ENCODE data around the gene KCTD20. TPM values are rescaled to one million over a fixed set of nuclear protein-coding genes. Genes with fewer than 3 reads are reported as not detected.

The KCTD20 gene
- total and polyA plus RNA-seq, 2 of the 13 experiments (the other 11 are each of a cell fraction or from before 2014, with no cell fraction given): 52.7 to 67.1 TPM

DNA sequence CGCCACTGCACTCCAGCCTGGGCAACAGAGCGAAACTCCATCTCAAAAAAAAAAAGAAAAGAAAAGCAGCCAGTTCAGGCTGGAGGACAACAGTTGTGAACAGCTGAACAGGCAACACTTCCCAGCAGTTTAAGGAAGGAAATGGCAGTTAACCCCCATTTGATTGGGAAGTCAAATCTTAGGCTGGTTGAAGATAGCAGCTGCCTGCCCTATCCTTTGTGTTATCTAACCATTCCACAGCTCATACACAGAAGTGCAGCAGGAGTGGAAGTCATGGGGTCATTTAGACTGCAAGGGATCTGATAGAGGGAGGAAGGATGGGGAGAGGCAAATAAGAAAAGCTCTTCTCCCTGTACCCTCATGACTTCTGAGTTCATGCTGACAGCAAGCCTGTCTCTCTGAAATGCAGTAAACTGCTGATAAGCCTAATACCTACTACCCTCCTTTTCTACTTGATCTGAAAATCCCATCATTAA, 35.3 kb downstream of the KCTD20 start:
- H3K4me1 ChIP-seq (ENCODE audit: insufficient read depth, low read length): no peaks in the 10 kb centered on the region
- in situ Hi-C loops (cut with HindIII; ENCODE audit: extremely low pct_ligation_motif_present, low pct_unique_long_range_greater_than_20kb): no loop called here
- 92% methylated on average over 2 of the region's 2 CpGs for WGBS (ENCODE audit: low lambda C conversion rate)
- no peaks in the 10 kb centered on the region for H3K79me2 ChIP-seq (ENCODE audit: insufficient read depth, low read length)
- no peak overlapping the region for H3K9ac ChIP-seq (ENCODE audit: insufficient read depth, low read depth, low read length)
- H3K27me3 ChIP-seq (ENCODE audit: control insufficient read depth in 1 of 2, insufficient read depth in 2 of 2, low read length in 2 of 2): no peaks in the 10 kb centered on the region
- H3K9me3 ChIP-seq (ENCODE audit: low read length): no peaks in the 10 kb centered on the region
- no peaks in the 10 kb centered on the region for H4K20me1 ChIP-seq (ENCODE audit: insufficient read depth, low read length)
- ATAC-seq (no peak), DNase-seq (ENCODE audit: low spot score) (no peak), FAIRE-seq (no peak)
- POLR2A ChIA-PET: interaction anchor here (0.5 kb wide), 1 partner anchor 131 kb away, joined by 3 read pairs; no protein-coding TSS in a partner anchor
- CTCF ChIA-PET (ENCODE audit: low intra/inter-chr PET ratio, low total read pairs): no interaction called here
- H3K27ac ChIP-seq (ENCODE audit: extremely low read length, insufficient read depth, low read length): no peak overlapping the region
- no TSS peak for BruUV-seq (replicated peaks)
- H3K36me3 ChIP-seq (replicated peaks in 1 of 2; ENCODE audit: control insufficient read depth in 1 of 2, insufficient read depth in 2 of 2, low read length in 2 of 2): peaks cover 9 to 42% of the 10 kb centered on the region in 2 experiments
- H2AFZ ChIP-seq (ENCODE audit: low read length): no peak overlapping the region
- no peak overlapping the region for H3K4me2 ChIP-seq (ENCODE audit: low read depth, low read length)
- H3K4me3 ChIP-seq (replicated peaks in 1 of 3; ENCODE audit: insufficient read depth in 1 of 3, low read depth in 2 of 3, low read length in 3 of 3): no peak overlapping the region
- intact Hi-C loops (cut with micrococcal nuclease; ENCODE audit: unreplicated experiment): no loop called here
- TF ChIP-seq AGO1 (IDR thresholded peaks at IDR 0.05; ENCODE audit: low read depth, low read length, poor library complexity, severe bottlenecking) (no peak), MEIS1 (CRISPR knock-in tag; IDR thresholded peaks at IDR 0.05; ENCODE audit: borderline replicate concordance) (no peak), ZFP41 (CRISPR knock-in tag; IDR thresholded peaks at IDR 0.05; ENCODE audit: borderline replicate concordance) (no peak), ZSCAN20 (CRISPR knock-in tag; IDR thresholded peaks at IDR 0.05; ENCODE audit: borderline replicate concordance) (no peak), KLF6 (CRISPR knock-in tag; IDR thresholded peaks at IDR 0.05) (no peak), JUNB (CRISPR knock-in tag; IDR thresholded peaks at IDR 0.05; ENCODE audit: borderline replicate concordance) (no peak)
- TF ChIP-seq, protein P1, sequence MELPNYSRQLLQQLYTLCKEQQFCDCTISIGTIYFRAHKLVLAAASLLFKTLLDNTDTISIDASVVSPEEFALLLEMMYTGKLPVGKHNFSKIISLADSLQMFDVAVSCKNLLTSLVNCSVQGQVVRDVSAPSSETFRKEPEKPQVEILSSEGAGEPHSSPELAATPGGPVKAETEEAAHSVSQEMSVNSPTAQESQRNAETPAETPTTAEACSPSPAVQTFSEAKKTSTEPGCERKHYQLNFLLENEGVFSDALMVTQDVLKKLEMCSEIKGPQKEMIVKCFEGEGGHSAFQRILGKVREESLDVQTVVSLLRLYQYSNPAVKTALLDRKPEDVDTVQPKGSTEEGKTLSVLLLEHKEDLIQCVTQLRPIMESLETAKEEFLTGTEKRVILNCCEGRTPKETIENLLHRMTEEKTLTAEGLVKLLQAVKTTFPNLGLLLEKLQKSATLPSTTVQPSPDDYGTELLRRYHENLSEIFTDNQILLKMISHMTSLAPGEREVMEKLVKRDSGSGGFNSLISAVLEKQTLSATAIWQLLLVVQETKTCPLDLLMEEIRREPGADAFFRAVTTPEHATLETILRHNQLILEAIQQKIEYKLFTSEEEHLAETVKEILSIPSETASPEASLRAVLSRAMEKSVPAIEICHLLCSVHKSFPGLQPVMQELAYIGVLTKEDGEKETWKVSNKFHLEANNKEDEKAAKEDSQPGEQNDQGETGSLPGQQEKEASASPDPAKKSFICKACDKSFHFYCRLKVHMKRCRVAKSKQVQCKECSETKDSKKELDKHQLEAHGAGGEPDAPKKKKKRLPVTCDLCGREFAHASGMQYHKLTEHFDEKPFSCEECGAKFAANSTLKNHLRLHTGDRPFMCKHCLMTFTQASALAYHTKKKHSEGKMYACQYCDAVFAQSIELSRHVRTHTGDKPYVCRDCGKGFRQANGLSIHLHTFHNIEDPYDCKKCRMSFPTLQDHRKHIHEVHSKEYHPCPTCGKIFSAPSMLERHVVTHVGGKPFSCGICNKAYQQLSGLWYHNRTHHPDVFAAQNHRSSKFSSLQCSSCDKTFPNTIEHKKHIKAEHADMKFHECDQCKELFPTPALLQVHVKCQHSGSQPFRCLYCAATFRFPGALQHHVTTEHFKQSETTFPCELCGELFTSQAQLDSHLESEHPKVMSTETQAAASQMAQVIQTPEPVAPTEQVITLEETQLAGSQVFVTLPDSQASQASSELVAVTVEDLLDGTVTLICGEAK (IDR thresholded peaks at IDR 0.05): no peak
- TF ChIP-seq, protein P1 (CRISPR knock-in tag; IDR thresholded peaks at IDR 0.05): no peak
- TF ChIP-seq, protein P2, sequence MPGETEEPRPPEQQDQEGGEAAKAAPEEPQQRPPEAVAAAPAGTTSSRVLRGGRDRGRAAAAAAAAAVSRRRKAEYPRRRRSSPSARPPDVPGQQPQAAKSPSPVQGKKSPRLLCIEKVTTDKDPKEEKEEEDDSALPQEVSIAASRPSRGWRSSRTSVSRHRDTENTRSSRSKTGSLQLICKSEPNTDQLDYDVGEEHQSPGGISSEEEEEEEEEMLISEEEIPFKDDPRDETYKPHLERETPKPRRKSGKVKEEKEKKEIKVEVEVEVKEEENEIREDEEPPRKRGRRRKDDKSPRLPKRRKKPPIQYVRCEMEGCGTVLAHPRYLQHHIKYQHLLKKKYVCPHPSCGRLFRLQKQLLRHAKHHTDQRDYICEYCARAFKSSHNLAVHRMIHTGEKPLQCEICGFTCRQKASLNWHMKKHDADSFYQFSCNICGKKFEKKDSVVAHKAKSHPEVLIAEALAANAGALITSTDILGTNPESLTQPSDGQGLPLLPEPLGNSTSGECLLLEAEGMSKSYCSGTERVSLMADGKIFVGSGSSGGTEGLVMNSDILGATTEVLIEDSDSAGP (CRISPR knock-in tag; IDR thresholded peaks at IDR 0.05; ENCODE audit: borderline replicate concordance): no peak
- TF ChIP-seq, protein P3, sequence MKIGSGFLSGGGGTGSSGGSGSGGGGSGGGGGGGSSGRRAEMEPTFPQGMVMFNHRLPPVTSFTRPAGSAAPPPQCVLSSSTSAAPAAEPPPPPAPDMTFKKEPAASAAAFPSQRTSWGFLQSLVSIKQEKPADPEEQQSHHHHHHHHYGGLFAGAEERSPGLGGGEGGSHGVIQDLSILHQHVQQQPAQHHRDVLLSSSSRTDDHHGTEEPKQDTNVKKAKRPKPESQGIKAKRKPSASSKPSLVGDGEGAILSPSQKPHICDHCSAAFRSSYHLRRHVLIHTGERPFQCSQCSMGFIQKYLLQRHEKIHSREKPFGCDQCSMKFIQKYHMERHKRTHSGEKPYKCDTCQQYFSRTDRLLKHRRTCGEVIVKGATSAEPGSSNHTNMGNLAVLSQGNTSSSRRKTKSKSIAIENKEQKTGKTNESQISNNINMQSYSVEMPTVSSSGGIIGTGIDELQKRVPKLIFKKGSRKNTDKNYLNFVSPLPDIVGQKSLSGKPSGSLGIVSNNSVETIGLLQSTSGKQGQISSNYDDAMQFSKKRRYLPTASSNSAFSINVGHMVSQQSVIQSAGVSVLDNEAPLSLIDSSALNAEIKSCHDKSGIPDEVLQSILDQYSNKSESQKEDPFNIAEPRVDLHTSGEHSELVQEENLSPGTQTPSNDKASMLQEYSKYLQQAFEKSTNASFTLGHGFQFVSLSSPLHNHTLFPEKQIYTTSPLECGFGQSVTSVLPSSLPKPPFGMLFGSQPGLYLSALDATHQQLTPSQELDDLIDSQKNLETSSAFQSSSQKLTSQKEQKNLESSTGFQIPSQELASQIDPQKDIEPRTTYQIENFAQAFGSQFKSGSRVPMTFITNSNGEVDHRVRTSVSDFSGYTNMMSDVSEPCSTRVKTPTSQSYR (CRISPR knock-in tag; IDR thresholded peaks at IDR 0.05; ENCODE audit: borderline replicate concordance): no peak

All from HepG2 (cell line).